GM19463 (cell line): ENCODE measurements around the gene LHX8.

ENCODE experiments used
- ATAC-seq: cut with Tn5 transposase; IDR thresholded peaks from one replicate; pipeline ENCODE4 v1.9.1; 2021; ENCODE audit warnings: mild to moderate bottlenecking, moderate library complexity; ENCODE audit not compliant: unreplicated experiment

The LHX8 gene

GRCh38 chr1:75203415-75204277 lies 69.5 kb downstream of the LHX8 start:
- ATAC-seq, result peak; percentile 70

- ATAC-seq, result no peak
Measured at GRCh38 chr1:75208862-75209261, 74.7 kb downstream of the LHX8 start.
